ENCODE data around the gene NUDT5. TPM values are rescaled to one million over a fixed set of nuclear protein-coding genes. Genes with fewer than 3 reads are reported as not detected.

Gene NUDT5
- total RNA-seq, 4 donors from 2014 or later, result 37.2 to 49.2 (median 41.8) TPM

GRCh38 chr10:12195281-12195602 is 449 bp downstream of the NUDT5 start:
- Histone ChIP-seq H3K9me3 (no peaks in the 10 kb centered on the region), H3K4me1 (peaks cover 51% of the 10 kb centered on the region), H3K27ac (peak overlapping the region; percentile 98), H3K27me3 (no peaks in the 10 kb centered on the region), H3K4me3 (peak overlapping the region; percentile 95), H3K36me3 (peaks cover 12% of the 10 kb centered on the region)
- DNase-seq (ENCODE audit: low spot score in 2 of 2), result no peak
- WGBS, result under 1% methylated on average over 12 of the region's 12 CpGs
- no peak for TF ChIP-seq EP300 (IDR thresholded peaks at IDR 0.05)
- no peak for TF ChIP-seq POLR2A (IDR thresholded peaks at IDR 0.05)
- TF ChIP-seq POLR2AphosphoS5 (IDR thresholded peaks at IDR 0.05), result no peak
- no peak for TF ChIP-seq CTCF (IDR thresholded peaks at IDR 0.05)

GRCh38 chr10:12194752-12195271 is 879 bp downstream of the NUDT5 start:
- Histone ChIP-seq H3K4me1 (peaks cover 51% of the 10 kb centered on the region), H3K9me3 (no peaks in the 10 kb centered on the region), H3K27me3 (no peaks in the 10 kb centered on the region), H3K4me3 (peak overlapping the region; percentile 95), H3K27ac (peak overlapping the region; percentile 98), H3K36me3 (peaks cover 9% of the 10 kb centered on the region)
- peak in 1 of 2 donors; percentile 66 for DNase-seq (ENCODE audit: low spot score in 2 of 2)
- TF ChIP-seq POLR2A (IDR thresholded peaks at IDR 0.05) (no peak), EP300 (IDR thresholded peaks at IDR 0.05) (no peak), CTCF (IDR thresholded peaks at IDR 0.05) (no peak), POLR2AphosphoS5 (IDR thresholded peaks at IDR 0.05) (no peak)
- 4% methylated on average over 27 of the region's 27 CpGs for WGBS

GRCh38 chr10:12193193-12193592 is 2.5 kb downstream of the NUDT5 start:
- Histone ChIP-seq H3K36me3 (no peaks in the 10 kb centered on the region), H3K4me3 (no peak overlapping the region), H3K4me1 (peaks cover 48% of the 10 kb centered on the region), H3K9me3 (no peaks in the 10 kb centered on the region), H3K27ac (no peak overlapping the region), H3K27me3 (no peaks in the 10 kb centered on the region)
- no peak for TF ChIP-seq EP300 (IDR thresholded peaks at IDR 0.05)
- TF ChIP-seq POLR2AphosphoS5 (IDR thresholded peaks at IDR 0.05), result no peak
- no peak for TF ChIP-seq POLR2A (IDR thresholded peaks at IDR 0.05)
- no peak for TF ChIP-seq CTCF (IDR thresholded peaks at IDR 0.05)
- WGBS, result 84% methylated on average over 5 of the region's 5 CpGs
- no peak for DNase-seq (ENCODE audit: low spot score in 2 of 2)

- Histone ChIP-seq H3K4me1 (peaks cover 33% of the 10 kb centered on the region), H3K27me3 (no peaks in the 10 kb centered on the region), H3K4me3 (no peak overlapping the region), H3K36me3 (peaks cover 5% of the 10 kb centered on the region), H3K27ac (no peak overlapping the region), H3K9me3 (no peaks in the 10 kb centered on the region)
- no peak for DNase-seq (ENCODE audit: low spot score in 2 of 2)
- TF ChIP-seq EP300 (IDR thresholded peaks at IDR 0.05), result no peak
- TF ChIP-seq POLR2A (IDR thresholded peaks at IDR 0.05), result no peak
- TF ChIP-seq CTCF (IDR thresholded peaks at IDR 0.05), result no peak
- no peak for TF ChIP-seq POLR2AphosphoS5 (IDR thresholded peaks at IDR 0.05)
- WGBS, result 40% methylated on average over 3 of the region's 3 CpGs
These were observed 4.0 kb downstream of the NUDT5 start for GRCh38 chr10:12191715-12192114.

GRCh38 chr10:12189426-12189825 is 6.3 kb downstream of the NUDT5 start:
- Histone ChIP-seq H3K9me3 (no peaks in the 10 kb centered on the region), H3K4me3 (no peak overlapping the region), H3K27me3 (no peaks in the 10 kb centered on the region), H3K36me3 (peaks cover 26% of the 10 kb centered on the region), H3K4me1 (peaks cover 22% of the 10 kb centered on the region), H3K27ac (no peak overlapping the region)
- no peak for DNase-seq (ENCODE audit: low spot score in 2 of 2)
- 94% methylated on average over 10 of the region's 10 CpGs for WGBS
- no peak for TF ChIP-seq POLR2AphosphoS5 (IDR thresholded peaks at IDR 0.05)
- TF ChIP-seq EP300 (IDR thresholded peaks at IDR 0.05), result no peak
- no peak for TF ChIP-seq CTCF (IDR thresholded peaks at IDR 0.05)
- no peak for TF ChIP-seq POLR2A (IDR thresholded peaks at IDR 0.05)
